HTERT RPE-1 (cell line): Measurements from ENCODE around the gene PI4KA.
"Not testable (repeated sequence)": the region's sequence is repeated elsewhere in the genome, so short reads cannot be mapped to it uniquely, and the experiment has no call there.

Experiments
- in situ Hi-C: fragments of 300-500 bp; cut with MboI; formaldehyde crosslinking; loops from 4 replicates; pipeline ENCODE4 v1.14.3; 2020; ENCODE audit warnings: low sequenced_read_pairs

PI4KA gene

GRCh38 chr22:20779014-20779817 is 79.4 kb downstream of the PI4KA start:
- in situ Hi-C loops: no loop called here

- in situ Hi-C loops: no loop called here
These were observed 81.0 kb downstream of the PI4KA start for GRCh38 chr22:20777420-20778177.

DNA sequence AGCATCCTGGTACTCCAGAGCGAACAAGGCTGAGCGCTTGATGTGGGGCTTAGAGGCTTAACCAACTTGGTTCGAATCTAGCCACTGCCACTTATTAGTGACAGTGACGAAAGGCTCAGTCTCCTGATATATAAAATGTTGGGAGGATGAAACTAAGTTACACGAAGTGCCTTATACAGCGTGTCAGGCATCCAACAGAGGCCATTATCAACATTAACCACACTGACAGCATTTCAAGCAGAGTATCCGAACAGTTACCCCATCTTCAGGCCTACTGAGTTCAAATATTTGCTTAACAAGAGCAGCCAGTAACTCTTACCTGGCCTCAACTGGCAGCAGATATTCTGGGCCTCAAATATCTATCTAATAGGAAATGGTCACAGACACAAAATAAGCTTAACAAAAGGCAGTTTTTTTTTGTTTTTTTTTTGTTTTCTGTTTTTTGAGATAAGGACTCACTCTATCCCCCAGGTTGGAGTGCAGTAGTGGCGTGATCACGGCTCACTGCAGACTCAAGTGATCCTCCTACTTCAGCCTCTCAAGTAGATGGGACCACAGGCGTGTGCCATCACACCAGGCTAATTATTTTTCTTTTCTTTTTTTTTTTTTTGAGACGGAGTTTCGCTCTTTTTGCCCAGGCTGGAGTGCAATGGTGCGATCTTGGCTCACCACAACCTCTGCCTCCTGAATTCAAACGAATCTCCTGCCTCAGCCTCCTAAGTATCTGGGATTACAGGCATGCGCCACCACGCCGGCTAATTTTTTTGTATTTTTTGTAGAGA is 81.8 kb downstream of the PI4KA start:
- in situ Hi-C loops: no loop called here

DNA sequence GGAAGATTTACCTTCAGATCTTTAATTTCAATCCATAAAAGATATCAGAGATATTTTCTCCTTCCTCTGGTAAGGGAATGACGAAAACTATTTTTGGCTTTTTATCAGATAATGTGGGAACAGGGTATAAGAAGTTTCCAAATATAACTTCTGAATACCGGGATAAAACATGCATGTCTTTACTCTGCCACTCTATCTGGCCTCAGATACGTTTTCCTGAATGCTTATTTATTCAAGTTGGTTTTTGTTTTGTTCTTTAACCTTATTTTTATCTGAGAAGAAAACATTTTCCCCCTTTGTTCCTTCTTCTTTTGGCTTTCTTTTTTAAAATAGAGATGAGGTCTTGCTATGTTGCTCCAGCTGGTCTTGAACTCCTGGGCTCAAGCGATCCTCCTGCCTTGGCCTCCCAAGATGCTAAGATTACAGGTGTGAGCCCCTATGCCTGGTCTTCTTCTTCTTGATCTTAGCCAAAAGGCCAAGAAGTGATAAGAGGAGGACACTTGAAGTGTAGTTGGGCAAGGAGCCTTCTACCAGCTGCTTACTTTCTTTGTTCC is 83.2 kb downstream of the PI4KA start:
- in situ Hi-C loops: no loop called here

DNA sequence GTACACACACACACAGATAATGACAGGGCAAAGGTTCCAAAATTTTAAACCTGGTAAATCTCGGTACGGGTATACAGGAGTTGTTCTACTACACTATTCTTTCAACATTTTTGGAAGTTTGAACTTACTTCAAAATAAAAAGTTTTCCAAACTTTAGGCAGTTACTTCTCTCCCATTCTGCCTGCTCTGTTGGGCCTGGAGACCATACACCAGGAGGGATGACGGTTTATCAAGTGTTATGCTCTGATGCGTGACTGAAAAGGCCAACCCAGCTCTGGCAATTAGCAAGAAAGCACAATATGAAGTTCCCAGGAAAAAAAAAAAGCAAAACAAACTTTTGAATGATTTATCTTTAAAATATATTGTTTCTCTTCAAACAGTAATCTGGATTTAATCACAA is 83.7 kb downstream of the PI4KA start:
- in situ Hi-C loops: no loop called here

DNA sequence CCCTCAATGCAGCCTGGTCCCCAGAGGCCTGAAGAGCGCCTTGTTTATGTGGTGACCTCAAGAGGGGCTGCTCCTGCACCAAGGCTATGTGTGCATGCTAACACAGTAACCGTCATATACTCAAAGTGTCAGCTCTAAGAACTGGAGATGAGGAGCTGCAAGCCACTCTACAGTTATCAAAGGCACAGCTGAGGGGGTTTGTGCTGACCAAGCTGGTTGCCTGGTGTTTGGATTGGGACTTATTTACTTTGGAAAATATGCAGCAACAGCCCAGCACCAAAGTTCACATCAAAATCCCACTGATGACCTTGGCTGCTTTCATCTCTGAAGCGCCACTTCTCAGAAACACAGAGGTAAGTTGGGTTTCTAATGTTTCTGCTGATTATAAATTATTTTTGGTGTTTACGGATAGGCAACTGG is 84.8 kb downstream of the PI4KA start, which contains the start of gene SERPIND1:
SERPIND1 (plus strand) TSS at position 321 of the 420 bp plus-strand sequence. CDS start 5,200 bp downstream, outside the sequence.
- in situ Hi-C loops: no loop called here

- in situ Hi-C loops: no loop called here
These were observed 86.5 kb downstream of the PI4KA start for GRCh38 chr22:20771918-20772625.

- in situ Hi-C loops: not testable (repeated sequence)
These were observed 89.2 kb downstream of the PI4KA start for GRCh38 chr22:20769496-20769826.

- in situ Hi-C loops: no loop called here
These were observed 92.1 kb downstream of the PI4KA start for GRCh38 chr22:20766530-20766929.

DNA sequence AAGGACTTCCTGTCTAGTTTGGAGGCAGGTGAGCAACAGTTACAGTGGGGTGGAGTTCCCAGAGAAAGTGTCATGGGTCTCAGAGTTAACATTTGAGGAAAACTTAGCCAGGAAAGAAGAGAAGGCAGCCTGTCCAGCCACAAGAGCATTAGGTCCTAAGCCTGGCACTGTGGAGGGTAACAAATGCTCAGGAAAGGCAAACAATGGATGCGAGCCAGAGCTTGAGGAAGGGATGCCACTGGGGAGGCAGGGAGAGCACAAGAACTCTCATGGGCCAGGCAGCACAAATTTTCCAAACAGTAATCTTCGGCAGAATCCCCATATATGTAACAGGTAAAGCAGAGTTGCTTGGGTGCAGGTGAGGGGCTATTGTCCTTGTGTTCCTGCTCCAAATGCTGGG is 92.7 kb downstream of the PI4KA start:
- in situ Hi-C loops: no loop called here

DNA sequence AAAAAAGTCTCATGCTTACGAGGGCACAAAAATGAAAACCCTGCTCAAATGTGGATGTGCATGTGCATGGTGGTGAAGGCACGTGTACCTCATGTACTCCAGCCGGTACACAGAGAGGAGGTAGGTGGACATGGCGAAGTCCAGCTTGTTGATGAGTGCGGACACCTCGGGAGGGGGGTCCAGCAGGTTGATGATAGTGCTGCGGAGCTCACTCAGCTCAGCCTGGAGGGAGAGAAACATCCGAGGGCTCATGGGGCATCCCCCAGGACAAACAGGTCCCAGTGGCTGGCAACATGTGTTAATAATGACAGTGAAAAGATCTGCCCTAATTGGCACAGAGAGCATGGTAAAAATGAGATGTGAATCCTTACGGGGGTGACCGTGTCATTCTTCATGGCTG is 93.9 kb downstream of the PI4KA start:
- in situ Hi-C loops: no loop called here

GRCh38 chr22:20764471-20764720 is 94.2 kb downstream of the PI4KA start:
- in situ Hi-C loops: no loop called here

GRCh38 chr22:20763630-20764470 is 94.8 kb downstream of the PI4KA start:
- in situ Hi-C loops: no loop called here

DNA sequence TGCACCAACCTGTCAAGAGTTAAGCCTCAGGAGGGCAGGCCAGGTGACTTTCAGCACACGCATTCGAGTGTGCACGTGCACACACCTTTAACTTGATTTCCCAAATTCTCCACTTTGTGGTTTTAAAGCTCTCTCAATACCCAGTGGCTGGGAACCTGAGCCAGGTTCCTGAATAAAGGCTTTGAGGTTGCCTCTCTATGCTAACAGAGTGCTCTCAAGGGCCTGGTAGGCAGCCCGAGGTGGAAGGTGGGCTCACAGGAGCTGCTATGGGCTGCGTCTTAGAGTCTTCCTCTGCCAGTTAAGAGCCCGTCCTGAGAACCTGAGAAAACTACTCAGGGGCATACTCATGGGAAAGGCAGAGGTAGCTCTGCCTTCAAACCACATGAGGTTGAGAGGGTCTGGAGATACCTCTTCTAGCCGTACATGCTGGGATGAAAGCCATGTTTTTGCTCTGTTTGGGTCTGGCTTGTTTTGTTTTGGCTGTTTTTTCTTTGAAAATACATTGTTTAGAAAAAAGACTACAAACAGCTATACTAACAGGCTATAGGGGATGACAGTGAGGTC is 96.3 kb downstream of the PI4KA start:
- in situ Hi-C loops: no loop called here

DNA sequence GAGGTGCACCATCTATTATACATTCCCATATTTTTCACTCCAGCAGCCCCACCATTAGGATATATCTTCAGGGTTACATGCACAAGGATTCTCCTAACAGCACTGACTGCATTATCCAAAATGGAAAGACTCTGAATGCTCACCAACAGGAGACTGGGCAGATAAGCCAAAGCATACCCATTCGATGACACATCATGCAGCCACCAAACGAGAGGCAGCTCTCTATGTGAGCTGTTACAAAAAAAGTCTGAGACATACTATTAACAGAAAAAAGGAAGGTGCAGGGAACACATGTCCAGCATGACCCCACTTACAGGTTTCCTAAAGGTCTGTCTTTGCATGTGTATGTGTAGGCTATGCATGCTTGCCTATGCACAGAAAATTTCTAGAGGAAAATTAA is 97.1 kb downstream of the PI4KA start:
- in situ Hi-C loops: no loop called here

GRCh38 chr22:20760084-20760483 is 98.5 kb downstream of the PI4KA start:
- in situ Hi-C loops: no loop called here

- in situ Hi-C loops: no loop called here
These were observed 99.9 kb downstream of the PI4KA start for GRCh38 chr22:20758688-20759087.

DNA sequence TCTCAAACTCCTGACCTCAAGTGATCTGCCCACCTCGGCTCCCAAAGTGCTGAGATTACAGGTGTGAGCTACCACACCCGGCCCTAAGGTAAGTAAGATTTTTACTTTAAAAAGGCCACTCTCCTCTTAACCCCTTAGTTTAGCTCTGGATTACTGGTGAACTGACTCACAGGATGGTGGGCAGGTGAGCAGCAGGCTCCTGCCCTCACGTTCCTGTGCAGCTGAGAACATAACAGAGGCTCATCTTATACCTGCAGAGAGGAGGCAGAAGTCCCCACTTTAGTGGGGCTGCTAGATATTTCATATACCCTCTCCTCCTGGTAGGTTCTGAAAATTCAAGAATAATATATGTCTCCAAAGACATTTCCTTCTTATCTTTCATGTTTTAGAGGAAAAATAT is 101.8 kb downstream of the PI4KA start:
- in situ Hi-C loops: no loop called here

- in situ Hi-C loops: no loop called here
These were observed 105.7 kb downstream of the PI4KA start for GRCh38 chr22:20752873-20753272.
